Measurements from ENCODE around the gene GOLGA2.
"Not testable (repeated sequence)": the region's sequence is repeated elsewhere in the genome, so short reads cannot be mapped to it uniquely, and the experiment has no call there.

GOLGA2 gene

DNA sequence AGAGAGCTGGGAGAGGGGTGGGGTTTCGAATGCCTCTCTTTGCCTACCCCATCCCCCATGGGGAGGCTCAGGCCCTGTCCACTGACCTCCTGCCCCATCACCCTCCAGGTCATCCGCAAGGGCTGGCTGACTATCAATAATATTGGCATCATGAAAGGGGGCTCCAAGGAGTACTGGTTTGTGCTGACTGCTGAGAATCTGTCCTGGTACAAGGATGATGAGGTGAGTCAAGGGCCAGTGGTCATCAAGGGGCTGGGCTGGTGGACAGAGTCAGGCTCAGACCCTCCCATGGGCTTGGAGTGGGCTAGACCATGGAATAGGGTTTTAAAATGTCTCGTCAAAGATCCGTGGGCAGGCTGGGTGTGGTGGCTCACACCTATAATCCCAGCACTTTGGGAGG, 33.7 kb downstream of the GOLGA2 start:
- FAIRE-seq = no peak

DNA sequence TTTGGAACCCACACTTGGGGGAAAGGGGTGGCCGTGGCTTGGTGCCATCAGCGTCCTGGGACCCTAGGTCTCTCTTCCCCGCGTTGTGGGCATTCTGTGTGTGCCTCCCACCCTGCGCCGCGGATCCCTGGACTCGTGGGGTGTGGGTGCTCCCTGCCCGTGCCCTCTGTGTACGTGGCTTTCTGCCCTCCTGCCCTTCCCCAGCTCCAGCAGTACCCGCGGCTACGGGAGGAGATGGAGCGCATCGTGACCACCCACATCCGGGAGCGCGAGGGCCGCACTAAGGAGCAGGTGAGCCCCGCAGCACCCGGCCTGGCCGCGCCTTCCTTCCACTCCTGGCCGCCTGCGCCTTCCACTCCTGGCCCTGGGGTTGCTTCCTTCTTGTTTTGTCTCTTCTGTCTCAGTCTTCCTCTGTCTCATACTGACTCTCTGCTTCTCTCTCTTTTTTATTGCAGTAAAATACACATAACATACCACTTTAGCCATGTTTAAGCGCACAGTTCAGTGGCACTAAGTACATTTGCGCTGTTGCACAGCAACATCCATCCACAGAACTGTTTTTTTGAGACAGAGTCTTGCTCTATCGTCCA, 41.9 kb downstream of the GOLGA2 start:
- FAIRE-seq = no peak

DNA sequence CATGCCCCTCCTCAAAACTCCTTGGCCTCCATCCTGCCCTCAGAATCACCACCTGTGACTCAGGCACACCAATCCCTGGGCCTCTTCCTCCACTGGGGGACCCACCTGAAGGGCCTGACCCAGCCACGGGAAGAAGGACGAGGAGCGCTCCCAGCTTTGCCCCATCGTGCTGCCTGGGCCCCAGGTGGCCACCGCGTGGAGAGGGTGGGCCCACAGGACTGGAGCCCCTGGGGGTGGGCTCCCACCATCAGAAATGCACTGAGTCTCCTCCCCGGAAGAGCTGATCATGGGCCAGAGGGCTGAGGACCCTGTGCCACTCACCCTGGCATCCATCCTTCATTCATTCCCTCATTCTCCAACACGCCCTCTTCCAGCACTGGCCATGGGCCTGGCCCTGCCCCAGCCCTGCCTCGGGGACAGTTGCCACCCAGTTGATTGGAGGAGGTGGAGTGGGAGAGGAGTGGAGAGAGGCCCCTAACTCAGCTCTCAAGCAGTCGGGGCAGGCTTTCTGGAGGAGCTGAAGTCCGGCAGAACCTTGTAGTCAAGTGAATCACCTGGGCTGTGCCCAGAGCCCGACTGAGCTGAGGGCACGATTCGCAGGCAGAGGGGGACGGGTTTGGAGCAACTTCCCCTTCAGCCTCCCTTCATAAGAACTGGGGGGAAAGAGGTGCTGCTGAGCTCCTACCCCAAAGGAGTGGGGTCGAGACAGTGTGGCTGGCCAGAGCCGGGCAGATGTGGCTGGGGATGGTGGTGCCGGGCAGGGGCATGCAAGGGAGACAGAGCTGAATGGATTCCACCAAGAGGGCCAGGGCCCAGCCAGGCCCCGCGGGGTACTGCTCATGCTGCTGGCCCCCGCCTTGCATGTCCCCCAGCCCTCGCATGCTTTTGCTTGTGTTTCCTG, 43.0 kb downstream of the GOLGA2 start:
- no peak for FAIRE-seq

DNA sequence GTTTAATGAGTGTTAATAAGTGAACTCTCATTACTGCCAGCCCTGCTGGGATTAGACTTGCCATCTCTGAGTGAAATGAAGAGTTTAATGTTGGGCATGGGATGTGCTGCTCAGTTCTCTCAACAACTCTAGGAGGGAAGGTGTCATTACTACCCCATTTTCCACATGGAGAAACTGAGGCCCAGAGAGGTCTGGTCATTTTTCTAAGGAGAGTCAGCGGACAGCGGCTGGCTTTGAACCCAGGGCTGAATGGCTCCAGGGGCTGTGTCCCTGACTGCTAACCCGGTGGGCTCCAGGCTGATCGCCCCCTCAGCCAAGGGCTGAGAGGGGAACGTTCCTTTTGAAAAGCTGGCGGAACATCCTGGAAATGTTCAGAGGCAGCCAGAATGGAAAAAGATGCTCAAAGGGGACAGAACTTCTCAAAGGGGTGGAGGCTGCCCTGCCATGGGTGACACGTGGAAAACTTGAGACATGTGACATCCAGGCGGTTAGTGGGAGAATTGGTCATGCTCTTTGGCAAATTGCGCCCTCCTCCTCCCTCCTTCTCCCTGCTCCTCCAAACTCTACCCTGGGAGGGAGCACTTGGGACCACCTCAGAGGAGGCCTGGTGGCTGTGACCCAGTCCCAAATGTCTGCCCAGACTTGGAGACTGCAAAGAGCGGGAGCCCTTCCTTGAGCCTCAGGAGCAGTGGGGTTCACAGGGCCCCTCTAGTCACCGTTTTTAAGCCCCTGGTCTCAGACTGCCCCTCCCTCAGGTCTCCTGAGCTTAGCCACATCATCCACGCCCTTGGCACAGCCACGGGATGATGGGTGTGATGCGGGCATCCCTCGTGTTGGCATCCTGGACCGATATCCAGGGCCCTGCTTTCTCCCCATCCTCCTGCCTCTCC, 43.9 kb downstream of the GOLGA2 start:
- FAIRE-seq = no peak

DNA sequence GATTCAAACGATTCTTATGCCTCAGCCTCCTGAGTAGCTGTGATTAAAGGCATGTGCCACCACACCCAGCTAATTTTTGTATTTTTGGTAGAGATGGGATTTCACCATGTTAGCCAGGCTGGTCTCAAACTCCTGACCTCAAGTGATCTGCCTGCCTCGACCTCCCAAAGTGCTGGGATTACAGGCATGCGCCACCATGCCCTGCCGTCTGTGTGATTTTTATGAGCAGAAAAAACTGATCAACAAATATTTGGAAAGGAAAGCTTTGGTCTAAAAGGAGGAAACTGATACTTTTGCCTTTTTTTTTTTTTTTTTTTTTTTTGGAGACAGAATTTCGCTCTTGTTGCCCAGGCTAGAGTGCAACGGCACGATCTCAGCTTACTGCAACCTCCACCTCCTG, 44.9 kb downstream of the GOLGA2 start:
- not testable (repeated sequence) for FAIRE-seq

DNA sequence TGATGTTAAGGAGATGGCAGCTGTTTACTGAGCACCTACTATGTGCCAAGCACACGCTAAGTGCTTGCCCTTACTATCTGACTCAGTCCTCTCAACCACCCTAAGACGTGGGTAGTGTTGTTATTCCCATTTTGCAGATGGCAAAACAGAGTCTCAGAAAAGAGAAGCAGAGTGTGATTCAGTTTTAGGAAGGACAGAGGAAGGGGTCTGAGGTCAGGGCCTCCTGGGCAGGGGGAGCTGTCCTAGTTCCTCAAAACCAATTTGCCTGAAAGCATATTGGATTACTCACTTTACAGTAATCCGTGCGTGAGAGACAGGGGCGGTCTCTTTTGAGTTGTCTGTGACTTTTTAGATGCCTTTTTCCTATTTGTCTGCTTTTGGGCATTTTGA, 49.4 kb downstream of the GOLGA2 start:
- FAIRE-seq = no peak

DNA sequence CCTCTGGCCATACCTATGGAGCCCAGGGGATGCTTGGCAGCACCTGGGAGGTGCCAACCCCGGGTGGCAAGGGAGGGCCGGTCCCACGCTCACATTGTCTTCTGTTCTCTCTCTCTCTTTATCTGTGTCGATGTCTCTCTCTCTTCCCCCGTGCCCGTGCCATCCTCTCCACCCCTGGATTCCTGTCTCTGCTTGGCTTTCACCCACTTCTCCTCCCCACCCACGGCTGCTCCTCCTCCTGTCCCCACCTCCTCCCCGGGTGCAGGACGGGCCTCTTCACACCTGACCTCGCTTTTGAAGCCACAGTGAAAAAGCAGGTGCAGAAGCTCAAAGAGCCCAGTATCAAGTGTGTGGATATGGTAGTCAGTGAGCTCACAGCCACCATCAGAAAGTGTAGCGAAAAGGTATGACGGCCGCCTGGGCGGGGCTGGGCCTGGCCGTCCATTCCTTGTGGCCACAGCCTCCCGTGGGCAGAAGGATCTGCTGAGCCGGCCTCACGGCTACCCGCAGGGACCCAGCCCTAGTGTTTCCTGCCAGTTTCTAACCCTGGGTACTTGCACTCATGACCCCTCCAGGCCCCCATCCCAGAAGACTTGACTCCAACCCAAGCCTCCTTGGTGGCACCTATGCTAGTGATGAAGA, 49.9 kb downstream of the GOLGA2 start:
- no peak for FAIRE-seq

DNA sequence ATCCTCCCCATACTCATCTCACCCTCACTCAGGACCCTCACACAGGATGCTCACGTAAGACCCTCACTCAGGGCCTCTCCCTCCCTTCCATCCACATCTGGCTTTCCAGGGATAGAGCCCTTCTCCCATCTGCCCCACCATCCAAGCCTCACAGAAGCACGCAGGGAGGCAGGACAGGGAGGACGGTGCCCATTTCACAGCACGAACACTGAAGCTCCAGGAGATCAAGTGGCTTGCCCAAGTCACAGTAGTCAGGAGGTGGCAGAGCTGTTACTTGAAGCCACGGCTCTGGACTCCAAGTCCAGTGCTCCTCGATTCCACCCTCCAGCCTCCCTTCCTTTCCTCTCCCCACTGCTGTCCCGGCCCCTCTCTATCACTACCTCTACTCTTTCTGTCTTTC, 50.9 kb downstream of the GOLGA2 start:
- FAIRE-seq = no peak

DNA sequence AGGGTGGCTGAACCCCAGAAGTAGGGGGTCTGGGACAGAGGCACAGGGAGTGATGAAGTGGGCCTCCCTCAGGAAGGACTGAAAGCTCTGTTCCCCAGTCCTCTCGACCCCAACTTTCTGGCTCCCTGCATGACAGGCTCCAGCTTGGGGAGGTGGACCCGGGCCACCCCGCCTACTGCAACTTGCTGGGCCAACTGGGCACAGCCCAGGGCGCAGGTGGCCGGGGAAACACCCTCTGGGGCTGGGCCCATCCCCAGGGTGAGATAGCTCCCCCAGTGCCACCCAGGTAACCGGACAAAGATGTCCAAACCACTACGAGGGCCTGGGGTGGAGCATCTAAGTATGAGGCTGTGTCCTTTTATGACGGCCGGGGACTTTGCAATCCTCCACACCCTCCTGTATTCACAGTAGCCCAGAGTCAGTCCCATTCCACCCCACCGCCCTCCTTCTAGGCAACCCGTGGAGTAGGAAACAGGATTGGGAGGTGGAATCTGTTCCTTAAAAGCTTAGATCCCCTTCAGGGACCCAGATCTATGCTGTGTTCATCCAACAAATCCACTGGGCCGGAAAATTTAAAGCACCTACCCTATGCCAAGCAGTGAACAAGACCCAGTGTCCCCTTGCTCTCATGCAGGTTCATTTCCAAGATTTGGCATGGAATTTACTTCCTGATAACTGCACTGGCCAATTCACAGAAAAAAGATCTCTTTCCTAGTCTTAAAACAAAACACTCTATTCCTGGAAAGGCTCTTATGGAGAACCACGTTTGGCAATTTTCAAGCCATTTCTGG, 52.7 kb downstream of the GOLGA2 start:
- FAIRE-seq = no peak

DNA sequence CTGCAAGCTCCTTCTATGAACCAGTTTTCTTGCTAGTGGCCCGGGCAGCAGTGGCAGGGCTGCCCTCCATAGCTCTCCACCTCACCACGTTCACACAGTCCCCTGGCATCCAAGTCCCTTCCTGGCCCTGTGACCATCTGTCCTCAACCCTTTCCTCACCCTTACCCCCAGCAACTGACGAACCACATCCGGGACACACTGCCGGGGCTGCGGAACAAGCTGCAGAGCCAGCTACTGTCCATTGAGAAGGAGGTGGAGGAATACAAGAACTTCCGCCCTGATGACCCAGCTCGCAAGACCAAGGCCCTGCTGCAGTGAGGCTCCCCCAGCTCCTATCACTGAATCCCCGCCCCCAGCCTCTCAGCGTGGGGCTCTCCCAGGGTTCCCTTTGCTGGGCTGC, 53.8 kb downstream of the GOLGA2 start:
- FAIRE-seq = no peak

DNA sequence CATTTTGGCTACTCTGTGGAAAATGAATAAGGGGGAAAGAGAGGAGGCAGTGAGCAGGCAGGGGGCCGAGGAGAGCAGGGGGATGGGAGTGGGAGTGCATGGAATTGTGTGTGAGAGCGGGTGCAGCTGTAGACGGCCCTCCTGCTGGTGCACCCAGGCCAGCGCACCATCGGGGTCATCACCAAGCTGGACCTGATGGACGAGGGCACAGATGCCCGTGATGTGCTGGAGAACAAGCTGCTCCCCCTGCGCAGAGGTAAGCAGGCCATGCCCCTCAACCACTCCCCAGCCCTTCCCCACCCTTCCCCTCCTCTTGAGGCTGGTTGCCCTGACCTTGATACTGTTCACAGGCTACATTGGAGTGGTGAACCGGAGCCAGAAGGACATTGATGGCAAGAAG, 56.0 kb downstream of the GOLGA2 start:
- FAIRE-seq = no peak

DNA sequence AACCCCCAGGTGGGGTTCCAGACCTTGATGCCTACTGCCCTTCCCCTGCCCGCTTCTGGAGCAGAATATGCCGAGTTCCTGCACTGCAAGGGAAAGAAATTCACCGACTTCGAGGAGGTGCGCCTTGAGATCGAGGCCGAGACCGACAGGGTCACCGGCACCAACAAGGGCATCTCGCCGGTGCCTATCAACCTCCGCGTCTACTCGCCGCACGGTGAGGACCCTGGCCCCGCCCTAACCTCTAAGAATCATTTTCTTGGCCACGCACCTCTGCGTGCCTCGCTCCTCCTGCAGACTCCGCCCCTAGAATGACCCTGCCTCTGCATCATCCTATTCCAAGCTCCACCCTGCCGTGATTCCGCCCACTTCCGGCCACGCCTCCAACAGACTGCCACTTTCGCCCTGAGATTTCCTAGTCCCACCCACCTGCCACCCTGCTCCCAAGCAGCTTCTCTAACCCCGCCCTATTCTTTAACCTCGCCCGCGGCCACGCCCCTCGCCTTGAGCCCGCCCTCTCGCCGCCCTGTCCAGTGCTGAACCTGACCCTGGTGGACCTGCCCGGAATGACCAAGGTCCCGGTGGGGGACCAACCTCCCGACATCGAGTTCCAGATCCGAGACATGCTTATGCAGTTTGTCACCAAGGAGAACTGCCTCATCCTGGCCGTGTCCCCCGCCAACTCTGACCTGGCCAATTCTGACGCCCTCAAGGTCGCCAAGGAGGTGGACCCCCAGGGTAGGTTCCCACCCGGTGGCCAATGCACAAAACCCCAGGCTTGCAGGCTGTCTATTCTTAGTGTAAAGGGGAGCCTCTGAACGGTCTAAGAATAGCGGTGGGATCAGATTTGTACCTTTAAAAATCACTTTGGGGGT, 57.1 kb downstream of the GOLGA2 start:
- FAIRE-seq = no peak

DNA sequence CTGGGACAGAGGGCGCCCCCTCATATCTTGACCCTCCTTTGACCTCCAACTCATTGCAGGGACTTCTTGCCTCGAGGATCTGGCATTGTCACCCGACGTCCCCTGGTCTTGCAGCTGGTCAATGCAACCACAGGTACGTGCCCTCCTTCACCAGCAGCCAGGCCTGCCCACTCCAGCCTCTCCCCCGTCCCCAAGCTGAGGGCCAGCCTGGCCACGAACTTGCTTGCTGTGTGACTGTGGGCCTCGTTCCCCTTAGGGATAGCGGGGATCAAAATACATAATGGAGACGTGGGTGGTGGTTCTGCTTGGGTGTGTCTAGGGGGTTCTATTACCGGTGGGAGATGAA, 57.7 kb downstream of the GOLGA2 start:
- no peak for FAIRE-seq

DNA sequence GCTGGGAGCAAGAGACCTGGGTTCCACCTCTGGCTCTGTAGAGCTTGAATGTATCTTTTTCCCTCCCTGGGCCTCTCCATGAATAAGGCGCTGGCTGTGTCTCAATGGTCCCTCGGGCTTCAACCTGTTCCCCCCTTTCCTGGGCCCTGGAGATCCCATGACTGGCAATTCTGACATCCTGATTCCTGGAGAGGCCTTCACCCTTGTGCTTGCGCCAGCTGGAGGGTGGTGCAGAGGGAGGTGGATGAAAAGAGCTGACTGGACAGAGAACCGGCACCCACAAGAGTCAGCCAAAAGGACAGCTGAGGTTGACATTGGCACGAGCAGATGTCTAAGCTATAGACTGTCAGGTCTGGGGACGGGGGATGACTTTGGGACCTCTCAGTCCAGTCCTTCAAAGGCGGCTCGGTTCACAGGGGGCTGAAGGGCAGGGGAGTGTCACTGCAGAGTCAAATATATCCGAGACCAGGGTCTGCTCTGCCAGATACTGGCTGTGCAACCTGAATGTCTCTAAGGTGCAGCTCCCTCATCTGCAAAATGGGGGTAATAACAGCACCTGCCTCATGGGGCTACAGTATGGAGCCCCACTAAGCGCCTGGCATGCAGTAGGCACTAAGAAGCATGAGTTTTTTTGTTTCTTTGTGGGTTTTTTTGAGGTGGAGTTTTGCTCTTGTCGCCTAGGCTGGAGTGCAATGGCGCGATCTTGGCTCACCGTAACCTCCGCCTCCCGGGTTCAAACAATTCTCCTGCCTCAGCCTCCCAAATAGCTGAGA, 58.8 kb downstream of the GOLGA2 start:
- no peak for FAIRE-seq

DNA sequence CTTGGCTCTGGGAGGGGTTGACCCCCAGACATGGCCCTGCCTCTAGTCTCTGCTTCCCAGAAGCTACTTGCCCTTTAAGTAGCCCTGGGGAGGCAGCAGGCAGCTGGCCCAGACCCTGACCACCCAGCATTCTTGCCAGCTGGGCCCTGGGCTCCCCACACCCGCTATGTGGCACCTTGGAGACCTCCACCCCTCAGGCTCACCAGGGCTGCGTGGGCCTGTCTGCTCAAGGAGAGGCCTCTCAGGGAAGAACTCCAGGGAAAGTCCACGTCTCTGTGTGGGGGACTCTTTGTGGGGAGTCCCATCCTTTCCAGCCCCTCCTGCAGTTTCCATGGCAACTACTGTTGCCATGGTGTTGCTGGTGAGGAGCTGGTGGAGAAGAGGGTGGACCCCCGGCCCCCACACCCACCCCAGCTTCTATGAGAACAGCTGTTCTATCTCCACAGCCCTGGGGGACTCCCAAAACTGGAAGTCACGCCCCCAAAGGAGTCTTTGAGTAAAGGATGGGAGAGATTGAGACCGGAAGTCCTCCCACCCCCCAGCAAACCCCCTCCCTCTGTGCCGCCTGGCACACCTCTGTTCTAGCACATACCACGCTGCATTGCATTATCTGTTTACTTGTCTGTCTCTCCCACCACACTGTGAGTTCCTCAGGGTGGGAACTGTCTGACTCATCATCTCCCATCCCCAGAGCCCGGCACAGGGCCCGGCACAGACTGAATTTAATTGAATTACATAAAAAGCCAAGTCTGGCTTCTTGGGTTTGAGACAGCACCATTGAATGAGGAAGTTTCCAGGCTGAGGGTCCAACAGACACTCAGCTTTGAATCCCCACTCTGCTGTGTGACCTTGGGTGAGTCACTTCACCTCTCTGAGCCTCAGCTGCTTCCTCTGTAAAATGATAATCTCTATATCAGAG, 60.1 kb downstream of the GOLGA2 start:
- no peak for FAIRE-seq

DNA sequence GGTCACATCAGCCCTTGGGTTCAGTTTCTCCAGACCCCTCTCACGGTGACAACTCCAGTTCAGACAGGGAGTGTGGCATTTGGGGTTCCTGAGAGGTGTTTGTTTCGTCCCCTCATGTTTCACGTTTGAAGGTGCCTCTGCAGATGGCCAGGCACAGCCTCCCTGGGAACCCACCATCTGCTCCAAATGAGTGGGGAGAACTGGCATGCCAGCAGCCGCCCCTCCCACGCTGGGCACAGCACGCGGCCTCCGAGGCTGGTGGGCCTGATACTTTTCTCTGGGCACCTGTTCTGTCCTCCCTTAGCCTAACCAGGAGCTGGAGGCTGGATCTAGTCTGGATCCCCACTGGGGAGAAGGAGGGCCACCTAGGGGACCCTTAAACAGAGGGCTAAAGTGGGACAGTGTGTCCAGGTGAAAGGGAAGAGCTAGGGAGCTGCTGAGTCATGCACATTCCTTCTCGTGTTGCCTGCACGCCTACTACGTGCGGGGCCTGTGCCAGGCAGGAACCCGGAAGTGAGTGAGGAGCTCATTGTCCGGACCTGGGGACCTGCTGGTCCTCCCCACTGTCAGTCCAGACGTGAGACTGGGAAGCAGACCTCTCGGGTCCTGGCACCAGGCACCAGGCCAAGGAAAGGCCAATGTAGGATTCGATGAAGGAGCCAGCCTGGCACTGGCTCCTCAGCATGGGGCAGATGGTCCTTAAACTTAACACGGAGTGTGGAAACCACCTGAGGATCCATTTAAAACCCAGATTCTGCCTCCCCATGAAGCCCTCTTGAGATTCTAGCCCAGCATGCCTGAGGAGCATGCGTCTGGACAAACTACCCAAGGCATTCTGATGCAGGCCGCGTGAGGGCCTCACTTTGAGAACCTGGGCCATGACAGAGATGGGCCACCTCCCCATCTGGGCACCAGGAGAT, 61.0 kb downstream of the GOLGA2 start:
- no peak for FAIRE-seq

DNA sequence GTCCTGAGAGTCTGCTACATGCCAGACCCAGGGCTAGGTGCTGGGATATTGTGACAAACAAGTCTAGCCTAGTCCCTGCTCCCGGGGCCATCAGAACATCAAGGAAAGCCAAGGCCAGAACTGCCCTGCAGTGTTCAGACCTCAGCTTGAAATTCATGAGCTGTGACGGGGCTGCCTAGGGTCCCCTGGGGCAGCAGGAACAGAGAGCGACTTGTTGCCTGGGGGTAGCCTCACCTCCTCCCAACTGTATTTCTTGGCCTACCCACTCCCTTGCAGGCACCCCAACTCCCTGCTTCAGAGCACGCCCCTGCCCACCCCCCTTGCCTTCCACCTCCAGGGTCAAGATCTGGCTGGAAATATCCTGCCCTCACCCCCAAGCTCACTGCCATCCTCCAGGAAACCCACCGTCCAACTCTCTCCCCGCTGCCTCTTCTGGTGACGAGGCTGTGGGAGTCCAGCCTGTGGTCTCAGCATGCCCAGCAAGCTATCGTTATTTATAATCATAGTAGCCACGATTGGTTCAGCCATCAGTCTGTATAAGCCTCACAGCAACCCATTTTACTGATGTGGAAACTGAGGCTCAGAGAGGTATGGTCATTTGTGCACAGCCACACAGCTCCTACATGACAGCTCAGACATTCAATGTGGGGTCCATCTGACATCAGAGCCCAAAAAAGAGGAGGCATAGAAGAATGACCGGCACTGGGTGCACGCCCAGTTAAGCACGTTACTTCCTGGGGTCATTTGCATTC, 61.9 kb downstream of the GOLGA2 start:
- no peak for FAIRE-seq

DNA sequence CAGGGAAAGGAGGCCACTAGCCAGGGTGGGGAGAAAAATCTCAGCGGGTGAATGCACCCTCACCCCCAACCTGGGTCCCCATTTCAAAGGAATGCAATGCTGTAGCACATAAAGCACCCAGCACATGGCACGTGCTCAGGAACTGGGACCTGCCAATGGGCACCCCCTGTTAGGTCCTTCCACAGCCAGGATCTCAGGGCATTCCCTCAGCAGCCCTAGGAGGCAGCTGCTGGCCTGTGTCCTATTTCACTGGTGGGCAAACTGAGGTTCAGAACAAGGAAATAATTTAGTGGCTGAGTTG, 63.9 kb downstream of the GOLGA2 start:
- FAIRE-seq = no peak
